ENCODE measurements around the gene RPS29. TPM values are rescaled to one million over a fixed set of nuclear protein-coding genes. Genes with fewer than 3 reads are reported as not detected.

RPS29 gene
- total RNA-seq, 4 donors from 2014 or later = 1,474 to 8,142 (median 3,050) TPM

GRCh38 chr14:49550286-49551184, 35.6 kb downstream of the RPS29 start:
- H3K4me1 ChIP-seq = no peaks in the 10 kb centered on the region
- H3K27me3 ChIP-seq = no peaks in the 10 kb centered on the region
- H3K36me3 ChIP-seq = no peaks in the 10 kb centered on the region
- H3K4me3 ChIP-seq = no peak overlapping the region
- H3K9me3 ChIP-seq = no peaks in the 10 kb centered on the region
- DNase-seq = no peak
- H3K27ac ChIP-seq = no peak overlapping the region
- TF ChIP-seq POLR2A (IDR thresholded peaks at IDR 0.05) (no peak), CTCF (IDR thresholded peaks at IDR 0.05) (no peak)

GRCh38 chr14:49549881-49550280, 36.3 kb downstream of the RPS29 start:
- no peak overlapping the region for H3K27ac ChIP-seq
- no peak for DNase-seq
- TF ChIP-seq POLR2A (IDR thresholded peaks at IDR 0.05) (no peak), CTCF (IDR thresholded peaks at IDR 0.05) (no peak)
- no peaks in the 10 kb centered on the region for H3K27me3 ChIP-seq
- no peaks in the 10 kb centered on the region for H3K4me1 ChIP-seq
- no peak overlapping the region for H3K4me3 ChIP-seq
- no peaks in the 10 kb centered on the region for H3K36me3 ChIP-seq
- H3K9me3 ChIP-seq = no peaks in the 10 kb centered on the region

GRCh38 chr14:49549446-49549845, 36.7 kb downstream of the RPS29 start:
- Histone ChIP-seq H3K4me3 (no peak overlapping the region), H3K9me3 (no peaks in the 10 kb centered on the region), H3K4me1 (no peaks in the 10 kb centered on the region), H3K27ac (no peak overlapping the region), H3K27me3 (no peaks in the 10 kb centered on the region), H3K36me3 (no peaks in the 10 kb centered on the region)
- no peak for DNase-seq
- TF ChIP-seq CTCF (IDR thresholded peaks at IDR 0.05) (no peak), POLR2A (IDR thresholded peaks at IDR 0.05) (no peak)

GRCh38 chr14:49546766-49547165, 39.4 kb downstream of the RPS29 start:
- no peaks in the 10 kb centered on the region for H3K36me3 ChIP-seq
- no peak overlapping the region for H3K4me3 ChIP-seq
- no peak overlapping the region for H3K27ac ChIP-seq
- no peak for DNase-seq
- no peaks in the 10 kb centered on the region for H3K27me3 ChIP-seq
- H3K4me1 ChIP-seq = no peaks in the 10 kb centered on the region
- TF ChIP-seq CTCF (IDR thresholded peaks at IDR 0.05) = no peak
- no peak for TF ChIP-seq POLR2A (IDR thresholded peaks at IDR 0.05)
- H3K9me3 ChIP-seq = no peaks in the 10 kb centered on the region

- Histone ChIP-seq H3K4me3 (no peak overlapping the region), H3K4me1 (no peaks in the 10 kb centered on the region), H3K27me3 (no peaks in the 10 kb centered on the region), H3K27ac (no peak overlapping the region), H3K9me3 (peaks cover 0 to 5% (median 2%) of the 10 kb centered on the region in 4 donors), H3K36me3 (no peaks in the 10 kb centered on the region)
- no peak for DNase-seq
- no peak for TF ChIP-seq CTCF (IDR thresholded peaks at IDR 0.05)
These were observed 40.5 kb downstream of the RPS29 start for GRCh38 chr14:49545716-49546115.
